HFFc6 (cell line): ENCODE data around the gene PCYOX1L. TPM values are rescaled to one million over a fixed set of nuclear protein-coding genes. Genes with fewer than 3 reads are reported as not detected.

Source experiments
- DNase-seq: peaks from one replicate; pipeline ENCODE4 v3.0.0-alpha.2; 2018
- H3K27ac Mint-ChIP-seq: 2 replicates; pipeline ENCODE4 v1.8.0; 2020; ENCODE audit warnings: mild to moderate bottlenecking, mixed read lengths
- H3K27me3 Mint-ChIP-seq: 2 replicates; pipeline ENCODE4 v1.8.0; 2021; ENCODE audit warnings: mild to moderate bottlenecking, moderate library complexity, mixed read lengths; ENCODE audit not compliant: insufficient read depth
- H3K36me3 Mint-ChIP-seq: 2 replicates; pipeline ENCODE4 v1.8.0; 2021; ENCODE audit warnings: low read depth, mixed read lengths
- H3K4me1 Mint-ChIP-seq: 2 replicates; pipeline ENCODE4 v1.8.0; 2020; ENCODE audit warnings: low read depth, mixed read lengths
- H3K4me3 Mint-ChIP-seq: 2 replicates; pipeline ENCODE4 v1.8.0; 2020; ENCODE audit warnings: mild to moderate bottlenecking, moderate library complexity, mixed read lengths
- H3K9me3 Mint-ChIP-seq: 2 replicates; pipeline ENCODE4 v1.8.0; 2020; ENCODE audit warnings: mild to moderate bottlenecking, mixed read lengths
- CTCF ChIP-seq: fragments of 200-600 bp; sonication (generic); IDR thresholded peaks from 2 replicates; pipeline ENCODE4 v1.5.0; 2021; ENCODE audit warnings: antibody characterized with exemption, mild to moderate bottlenecking
- total RNA-seq, 6 experiments: library from RNA; stranded (reverse); fragmentation: NEBNext Ultra II Directional; extraction: Animal tissue kit (Norgen Biotek cat#: 25700); gene quantifications; 2 replicates in 1 of 6; 3 replicates in 5 of 6; pipeline ENCODE4 v1.2.3, GENCODE V29; 2021

Gene PCYOX1L
- total RNA-seq, 6 experiments from 2014 or later = 9.8 to 13.5 (median 11.0) TPM

- TF ChIP-seq CTCF = no peak
- DNase-seq = no peak
- H3K36me3 Mint-ChIP-seq = no peaks in the 10 kb centered on the region
- no peak overlapping the region for H3K27ac Mint-ChIP-seq
- H3K4me3 Mint-ChIP-seq = no peak overlapping the region
- peaks cover 10% of the 10 kb centered on the region for H3K27me3 Mint-ChIP-seq
- no peaks in the 10 kb centered on the region for H3K9me3 Mint-ChIP-seq
- no peaks in the 10 kb centered on the region for H3K4me1 Mint-ChIP-seq
These were observed 18.3 kb downstream of the PCYOX1L start for GRCh38 chr5:149376104-149376503.

- peaks cover 6% of the 10 kb centered on the region for H3K27me3 Mint-ChIP-seq
- no peak overlapping the region for H3K4me3 Mint-ChIP-seq
- no peaks in the 10 kb centered on the region for H3K9me3 Mint-ChIP-seq
- no peaks in the 10 kb centered on the region for H3K36me3 Mint-ChIP-seq
- peaks cover 3% of the 10 kb centered on the region for H3K4me1 Mint-ChIP-seq
- DNase-seq = no peak
- H3K27ac Mint-ChIP-seq = no peak overlapping the region
- no peak for TF ChIP-seq CTCF
These were observed 19.0 kb downstream of the PCYOX1L start for GRCh38 chr5:149376711-149377447.

- no peak overlapping the region for H3K4me3 Mint-ChIP-seq
- no peak overlapping the region for H3K27ac Mint-ChIP-seq
- H3K27me3 Mint-ChIP-seq = peaks cover 3% of the 10 kb centered on the region
- H3K36me3 Mint-ChIP-seq = no peaks in the 10 kb centered on the region
- H3K9me3 Mint-ChIP-seq = no peaks in the 10 kb centered on the region
- H3K4me1 Mint-ChIP-seq = peaks cover 17% of the 10 kb centered on the region
- TF ChIP-seq CTCF = no peak
- no peak for DNase-seq
These were observed 20.5 kb downstream of the PCYOX1L start for GRCh38 chr5:149378241-149378820.

- Mint-ChIP-seq H3K36me3 (no peaks in the 10 kb centered on the region), H3K27ac (no peak within 1 kb of the TSS), H3K9me3 (no peaks in the 10 kb centered on the region), H3K27me3 (peaks cover 3% of the 10 kb centered on the region), H3K4me1 (peaks cover 17% of the 10 kb centered on the region), H3K4me3 (no peak within 1 kb of the TSS)
- TF ChIP-seq CTCF = no peak
- no peak for DNase-seq
These were observed 21.4 kb downstream of the PCYOX1L start, which contains the start of gene IL17B for GRCh38 chr5:149379177-149379761. IL17B (minus strand) TSS chr5:149379292; CDS start chr5:149379225, 67 bp downstream.

- TF ChIP-seq CTCF = no peak
- Mint-ChIP-seq H3K27ac (no peak overlapping the region), H3K27me3 (peaks cover 3% of the 10 kb centered on the region), H3K4me3 (no peak overlapping the region), H3K4me1 (peaks cover 17% of the 10 kb centered on the region), H3K9me3 (no peaks in the 10 kb centered on the region), H3K36me3 (no peaks in the 10 kb centered on the region)
- no peak for DNase-seq
These were observed 22.1 kb downstream of the PCYOX1L start for GRCh38 chr5:149379818-149380374.
